Epithelial cell of esophagus (primary cell): ENCODE measurements around the gene GSDME.

Experiments
- DNase-seq: peaks from one replicate; pipeline ENCODE4 v3.0.0; 2010; ENCODE audit warnings: low read depth
- H3K4me3 ChIP-seq: 2 replicates; pipeline ENCODE4 v1.5.1; 2011; ENCODE audit warnings: mild to moderate bottlenecking, low read length, control low read depth
- TF ChIP-seq, protein P1 (sequence below): IDR thresholded peaks from 2 replicates; pipeline ENCODE4 v1.5.1; 2011; ENCODE audit warnings: low read depth, mild to moderate bottlenecking, low read length, control low read depth, inconsistent platforms; ENCODE audit not compliant: insufficient read depth; ENCODE audit errors: missing control alignments

GSDME gene

DNA sequence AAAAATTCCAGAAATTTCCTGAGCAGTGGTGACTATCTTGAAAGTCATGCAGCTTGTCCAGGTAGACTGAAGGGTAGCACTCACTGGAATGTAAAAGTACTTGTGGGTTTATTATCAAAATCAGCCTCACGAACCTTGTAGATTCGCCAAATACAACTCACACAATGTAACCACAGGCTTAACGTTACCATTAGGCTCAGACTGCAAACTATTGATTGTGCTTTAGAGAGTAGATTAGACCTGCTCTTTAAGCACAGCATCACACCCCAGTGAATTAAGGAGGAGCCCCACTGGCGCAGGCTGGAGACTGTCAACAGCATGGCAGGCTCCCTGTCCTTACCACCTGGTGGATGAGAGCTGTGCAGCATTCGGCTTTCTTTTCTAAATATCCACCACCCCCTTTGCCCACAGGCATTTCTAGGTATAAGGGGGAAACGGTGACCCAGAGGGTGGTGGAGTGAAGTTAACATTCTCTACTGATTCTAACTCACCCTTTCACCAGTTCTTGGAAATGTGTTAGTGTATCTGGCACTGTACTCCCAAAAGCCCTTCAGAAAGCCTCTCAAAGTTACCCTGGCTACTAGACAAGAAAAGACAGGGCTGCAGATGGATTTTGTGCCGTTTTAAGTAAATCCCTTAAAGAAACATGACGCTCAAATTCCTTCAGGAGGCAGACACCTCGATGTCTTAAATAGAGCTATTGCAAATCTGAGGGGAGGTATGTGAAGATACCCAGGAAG, 56.6 kb downstream of the GSDME start:
- TF ChIP-seq, protein P1, sequence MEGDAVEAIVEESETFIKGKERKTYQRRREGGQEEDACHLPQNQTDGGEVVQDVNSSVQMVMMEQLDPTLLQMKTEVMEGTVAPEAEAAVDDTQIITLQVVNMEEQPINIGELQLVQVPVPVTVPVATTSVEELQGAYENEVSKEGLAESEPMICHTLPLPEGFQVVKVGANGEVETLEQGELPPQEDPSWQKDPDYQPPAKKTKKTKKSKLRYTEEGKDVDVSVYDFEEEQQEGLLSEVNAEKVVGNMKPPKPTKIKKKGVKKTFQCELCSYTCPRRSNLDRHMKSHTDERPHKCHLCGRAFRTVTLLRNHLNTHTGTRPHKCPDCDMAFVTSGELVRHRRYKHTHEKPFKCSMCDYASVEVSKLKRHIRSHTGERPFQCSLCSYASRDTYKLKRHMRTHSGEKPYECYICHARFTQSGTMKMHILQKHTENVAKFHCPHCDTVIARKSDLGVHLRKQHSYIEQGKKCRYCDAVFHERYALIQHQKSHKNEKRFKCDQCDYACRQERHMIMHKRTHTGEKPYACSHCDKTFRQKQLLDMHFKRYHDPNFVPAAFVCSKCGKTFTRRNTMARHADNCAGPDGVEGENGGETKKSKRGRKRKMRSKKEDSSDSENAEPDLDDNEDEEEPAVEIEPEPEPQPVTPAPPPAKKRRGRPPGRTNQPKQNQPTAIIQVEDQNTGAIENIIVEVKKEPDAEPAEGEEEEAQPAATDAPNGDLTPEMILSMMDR: no peak
- no peak overlapping the region for H3K4me3 ChIP-seq
- DNase-seq: no peak

DNA sequence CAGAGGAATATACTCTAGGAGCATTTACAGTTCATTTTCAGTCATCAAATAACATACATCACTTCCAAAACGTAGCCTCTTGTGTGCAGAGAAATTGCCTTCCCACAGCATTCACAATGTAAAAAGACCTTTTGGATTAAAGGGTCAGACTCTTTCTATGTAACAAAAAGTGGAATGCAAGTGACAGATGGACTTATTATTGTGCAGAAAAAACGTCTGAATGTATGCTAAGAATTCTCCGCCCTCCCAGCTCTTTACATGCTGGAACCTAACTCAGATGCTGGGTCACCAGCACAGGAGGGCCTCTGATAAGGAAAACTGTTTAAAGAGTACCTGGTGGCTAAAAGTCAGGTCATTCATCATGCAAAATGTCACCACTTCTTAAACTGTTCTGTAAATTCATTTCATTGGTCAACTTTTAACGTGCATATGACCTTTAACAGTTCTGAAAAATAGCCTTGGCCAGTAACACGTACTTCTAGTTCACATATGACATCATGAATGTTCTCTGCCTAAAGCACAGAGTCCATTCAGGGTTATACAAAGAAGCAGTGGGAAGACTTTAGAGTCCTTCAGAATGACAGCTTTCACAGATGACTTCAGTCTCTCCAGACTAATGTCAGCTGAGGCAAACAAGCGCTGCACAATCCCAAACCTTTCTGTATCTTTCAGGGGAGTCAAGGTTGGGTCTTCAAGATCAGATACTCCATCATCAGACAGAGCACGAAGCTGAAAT, 58.6 kb downstream of the GSDME start:
- DNase-seq: no peak
- no peak overlapping the region for H3K4me3 ChIP-seq
- TF ChIP-seq, protein P1: no peak

DNA sequence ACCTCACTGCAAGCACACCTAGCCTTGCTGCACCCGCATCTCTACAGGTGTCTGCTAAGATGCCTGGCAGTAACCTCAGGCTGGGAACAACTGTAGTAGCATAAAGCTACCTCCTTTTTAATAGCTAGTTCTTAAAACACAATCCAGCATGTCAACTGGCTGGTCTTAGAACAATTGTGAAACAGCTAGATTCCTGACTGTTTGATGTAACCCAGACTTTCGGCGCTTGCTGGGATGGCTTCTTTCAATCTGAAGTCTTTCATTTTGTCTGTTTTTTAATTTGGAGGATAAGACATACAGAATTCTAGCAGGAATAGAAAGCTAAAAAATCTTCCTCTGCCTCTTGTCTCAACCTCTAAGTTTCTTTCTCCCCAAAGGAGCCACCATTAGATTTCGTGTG, 59.8 kb downstream of the GSDME start:
- TF ChIP-seq, protein P1: no peak

DNA sequence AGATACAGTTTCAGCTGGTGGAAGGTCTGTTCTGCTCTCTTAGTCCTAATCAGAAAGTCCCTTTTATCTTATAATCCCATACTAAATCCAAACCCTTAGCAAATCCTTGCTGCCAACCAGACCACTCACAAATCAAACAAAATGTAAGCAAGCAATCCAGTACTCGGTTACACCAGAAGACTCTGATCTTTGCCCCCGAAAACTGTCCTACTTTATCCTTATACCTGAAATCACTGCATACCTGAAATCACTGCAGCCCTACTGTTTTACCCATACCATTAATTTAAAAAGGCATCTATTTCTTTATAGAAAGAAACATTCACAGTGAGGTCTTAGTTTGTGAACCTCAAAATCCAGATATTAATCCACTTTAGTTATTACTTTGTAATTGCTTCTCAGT, 64.7 kb downstream of the GSDME start:
- DNase-seq: no peak
- TF ChIP-seq, protein P1: no peak
- no peak overlapping the region for H3K4me3 ChIP-seq

More for the DNA sequence above, 59.8 kb downstream of the GSDME start:
- H3K4me3 ChIP-seq: no peak overlapping the region
- DNase-seq: no peak

DNA sequence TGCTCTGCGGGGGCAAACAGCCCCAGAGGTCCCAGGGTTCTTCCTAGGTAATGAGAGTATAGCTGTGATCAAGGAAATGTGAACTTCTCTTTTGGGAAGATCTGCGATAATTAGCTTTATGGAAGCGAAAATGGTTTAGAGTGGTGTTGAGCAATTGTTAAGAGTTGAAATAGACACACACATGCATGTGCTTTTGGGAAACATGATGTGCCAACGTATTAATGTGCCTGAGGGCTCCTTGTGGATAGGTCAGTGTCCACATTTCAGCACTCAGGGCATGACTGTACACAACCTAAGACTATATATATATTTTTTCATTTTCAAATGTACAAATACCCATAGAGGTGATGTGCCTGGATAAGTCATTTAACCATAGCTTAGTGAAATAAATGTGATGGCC, 67.0 kb downstream of the GSDME start:
- TF ChIP-seq, protein P1: no peak
- no peak overlapping the region for H3K4me3 ChIP-seq
- peak; percentile 36 for DNase-seq

DNA sequence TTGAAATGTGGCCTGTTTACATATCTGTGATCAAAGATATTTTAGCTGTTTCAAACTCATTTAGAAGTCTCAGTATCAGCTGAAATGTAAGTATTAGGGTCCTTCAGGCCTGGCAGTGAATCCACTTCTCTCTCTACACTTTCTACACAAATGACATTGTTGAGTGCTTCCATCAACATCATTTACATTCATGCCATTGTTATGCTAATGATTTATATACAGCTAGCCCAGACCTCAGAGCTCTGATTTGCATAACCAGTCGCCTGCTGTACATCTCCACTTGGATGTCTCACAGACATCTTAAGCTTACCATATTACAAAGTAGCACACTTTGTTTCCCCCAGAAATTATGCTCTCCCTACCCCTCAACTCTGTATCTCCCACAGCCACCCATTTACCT, 71.6 kb downstream of the GSDME start:
- TF ChIP-seq, protein P1: no peak

More for the DNA sequence above, 71.6 kb downstream of the GSDME start:
- H3K4me3 ChIP-seq: no peak overlapping the region
- no peak for DNase-seq
